SK-N-SH (cell line): ENCODE measurements around the gene MRPS27.

Experiments used
- CHD2 ChIP-seq: fragments of 150-350 bp; IDR thresholded peaks from 2 replicates; pipeline ENCODE4 v1.6.1; 2018; ENCODE audit warnings: low read length; ENCODE audit not compliant: partially characterized antibody
- CTCF ChIP-seq: fragments of 200-600 bp; sonication (generic); IDR thresholded peaks from 2 replicates; pipeline ENCODE4 v1.6.1; 2017; ENCODE audit warnings: antibody characterized with exemption, mild to moderate bottlenecking, moderate library complexity
- EP300 ChIP-seq, 2 experiments: IDR thresholded peaks; 2 replicates each; pipeline versions ENCODE4 v1.4.0 to v1.6.1; 2012; ENCODE audit warnings: borderline replicate concordance in 1 of 2, low read depth in 1 of 2, low read length in 1 of 2
- MAX ChIP-seq: IDR thresholded peaks from 2 replicates; pipeline ENCODE4 v1.4.0; 2012; ENCODE audit warnings: low read depth
- RAD21 ChIP-seq: IDR thresholded peaks from 2 replicates; pipeline ENCODE4 v1.6.1; 2012; ENCODE audit warnings: mild to moderate bottlenecking, low read length
- SIN3A ChIP-seq: IDR thresholded peaks from 2 replicates; pipeline ENCODE4 v1.6.1; 2012; ENCODE audit warnings: low read depth, mild to moderate bottlenecking, low read length, moderate library complexity, borderline replicate concordance

GRCh38 chr5:72366324-72366976 lies 46.4 kb upstream of the MRPS27 start:
- TF ChIP-seq MAX (no peak), EP300 (IDR thresholded peaks at IDR 0.05; ENCODE audit: borderline replicate concordance in 1 of 2, low read depth in 1 of 2, low read length in 1 of 2) (no peak), SIN3A (peak; percentile 48; the same call in 1 of the 2 replicates), CTCF (peak; percentile 88), RAD21 (peak; percentile 94), CHD2 (peak; percentile 9)
